ENCODE data around the gene CAMTA1.

GRCh38 chr1:7352364-7352763, 567.1 kb downstream of the CAMTA1 start:
- no peak for TF ChIP-seq ZBTB33 (IDR thresholded peaks at IDR 0.05)
- TF ChIP-seq, protein P1, sequence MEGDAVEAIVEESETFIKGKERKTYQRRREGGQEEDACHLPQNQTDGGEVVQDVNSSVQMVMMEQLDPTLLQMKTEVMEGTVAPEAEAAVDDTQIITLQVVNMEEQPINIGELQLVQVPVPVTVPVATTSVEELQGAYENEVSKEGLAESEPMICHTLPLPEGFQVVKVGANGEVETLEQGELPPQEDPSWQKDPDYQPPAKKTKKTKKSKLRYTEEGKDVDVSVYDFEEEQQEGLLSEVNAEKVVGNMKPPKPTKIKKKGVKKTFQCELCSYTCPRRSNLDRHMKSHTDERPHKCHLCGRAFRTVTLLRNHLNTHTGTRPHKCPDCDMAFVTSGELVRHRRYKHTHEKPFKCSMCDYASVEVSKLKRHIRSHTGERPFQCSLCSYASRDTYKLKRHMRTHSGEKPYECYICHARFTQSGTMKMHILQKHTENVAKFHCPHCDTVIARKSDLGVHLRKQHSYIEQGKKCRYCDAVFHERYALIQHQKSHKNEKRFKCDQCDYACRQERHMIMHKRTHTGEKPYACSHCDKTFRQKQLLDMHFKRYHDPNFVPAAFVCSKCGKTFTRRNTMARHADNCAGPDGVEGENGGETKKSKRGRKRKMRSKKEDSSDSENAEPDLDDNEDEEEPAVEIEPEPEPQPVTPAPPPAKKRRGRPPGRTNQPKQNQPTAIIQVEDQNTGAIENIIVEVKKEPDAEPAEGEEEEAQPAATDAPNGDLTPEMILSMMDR (IDR thresholded peaks at IDR 0.05; ENCODE audit: low read depth, low read length, missing input control), result no peak
- TF ChIP-seq REST (IDR thresholded peaks at IDR 0.05), result no peak
- no peak for TF ChIP-seq TAF1 (conservative IDR thresholded peaks at IDR 0.05)
- no peak for TF ChIP-seq RAD21 (IDR thresholded peaks at IDR 0.05)
- TF ChIP-seq GABPA (IDR thresholded peaks at IDR 0.05 in 1 of 2, conservative IDR thresholded peaks at IDR 0.05 in 1 of 2), result no peak
- TF ChIP-seq ATF3 (IDR thresholded peaks at IDR 0.05), result no peak
- TF ChIP-seq NR2F2 (IDR thresholded peaks at IDR 0.05), result no peak
- no peak for TF ChIP-seq JUND (IDR thresholded peaks at IDR 0.05)
- TF ChIP-seq YY1 (IDR thresholded peaks at IDR 0.05), result no peak
- TF ChIP-seq MAX (IDR thresholded peaks at IDR 0.05), result no peak
- TF ChIP-seq EGR1 (IDR thresholded peaks at IDR 0.05; ENCODE audit: low read depth in 2 of 2), result no peak
- no peak for TF ChIP-seq RXRA (IDR thresholded peaks at IDR 0.05)

Measured in liver (tissue), 3 donors.